ENCODE results near the gene HUWE1.

The HUWE1 gene

DNA sequence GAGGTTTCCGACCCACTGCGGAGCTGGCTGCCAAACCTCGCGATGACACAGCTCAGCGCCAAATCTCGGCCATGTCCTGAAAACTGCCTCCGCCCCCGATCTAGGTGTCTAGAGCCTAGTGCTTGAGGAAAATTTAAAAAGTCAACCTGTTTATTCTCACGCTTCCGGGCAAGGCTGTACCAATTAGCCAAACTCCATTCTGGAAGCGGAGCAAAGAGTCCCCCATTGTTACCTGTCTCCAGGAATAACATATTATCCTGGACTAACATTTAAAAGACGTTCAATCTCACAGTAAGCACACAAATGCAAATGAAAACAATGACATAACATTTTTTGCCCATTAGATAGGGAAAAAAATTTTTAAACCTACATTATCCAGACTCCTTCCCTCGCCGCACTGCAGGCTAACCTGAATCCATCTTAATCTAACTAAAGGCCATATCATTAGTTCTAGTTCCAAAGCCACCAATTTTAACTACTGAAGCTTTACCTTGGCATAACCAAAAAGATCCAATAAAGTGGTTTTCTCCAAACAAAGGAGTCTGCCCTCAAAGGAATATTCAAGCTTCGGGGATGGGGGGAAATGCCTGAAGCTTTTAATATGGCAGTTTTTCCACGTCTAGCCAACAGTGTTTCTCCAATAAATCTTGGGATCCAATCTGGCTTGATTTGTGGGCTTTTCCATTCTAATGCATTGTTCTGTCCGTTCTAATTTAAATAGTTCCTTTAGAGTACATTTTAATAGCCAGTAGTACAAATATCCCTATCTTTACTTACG is 1.9 kb downstream of the HUWE1 start:
- no peak for DNase-seq (ENCODE audit: extremely low read depth, low read depth)

GRCh38 chrX:53683556-53684414 is 2.7 kb downstream of the HUWE1 start:
- DNase-seq (ENCODE audit: extremely low read depth, low read depth): peak; percentile 95
- TF ChIP-seq, protein P1, sequence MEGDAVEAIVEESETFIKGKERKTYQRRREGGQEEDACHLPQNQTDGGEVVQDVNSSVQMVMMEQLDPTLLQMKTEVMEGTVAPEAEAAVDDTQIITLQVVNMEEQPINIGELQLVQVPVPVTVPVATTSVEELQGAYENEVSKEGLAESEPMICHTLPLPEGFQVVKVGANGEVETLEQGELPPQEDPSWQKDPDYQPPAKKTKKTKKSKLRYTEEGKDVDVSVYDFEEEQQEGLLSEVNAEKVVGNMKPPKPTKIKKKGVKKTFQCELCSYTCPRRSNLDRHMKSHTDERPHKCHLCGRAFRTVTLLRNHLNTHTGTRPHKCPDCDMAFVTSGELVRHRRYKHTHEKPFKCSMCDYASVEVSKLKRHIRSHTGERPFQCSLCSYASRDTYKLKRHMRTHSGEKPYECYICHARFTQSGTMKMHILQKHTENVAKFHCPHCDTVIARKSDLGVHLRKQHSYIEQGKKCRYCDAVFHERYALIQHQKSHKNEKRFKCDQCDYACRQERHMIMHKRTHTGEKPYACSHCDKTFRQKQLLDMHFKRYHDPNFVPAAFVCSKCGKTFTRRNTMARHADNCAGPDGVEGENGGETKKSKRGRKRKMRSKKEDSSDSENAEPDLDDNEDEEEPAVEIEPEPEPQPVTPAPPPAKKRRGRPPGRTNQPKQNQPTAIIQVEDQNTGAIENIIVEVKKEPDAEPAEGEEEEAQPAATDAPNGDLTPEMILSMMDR (IDR thresholded peaks at IDR 0.05; ENCODE audit: low read depth, low read length): no peak

More for the DNA sequence above, 1.9 kb downstream of the HUWE1 start:
- TF ChIP-seq, protein P1 (IDR thresholded peaks at IDR 0.05; ENCODE audit: low read depth, low read length): no peak

- no peak for DNase-seq (ENCODE audit: extremely low read depth, low read depth)
- TF ChIP-seq, protein P1 (IDR thresholded peaks at IDR 0.05; ENCODE audit: low read depth, low read length): no peak
Measured at GRCh38 chrX:53682885-53683555, 3.5 kb downstream of the HUWE1 start.

DNA sequence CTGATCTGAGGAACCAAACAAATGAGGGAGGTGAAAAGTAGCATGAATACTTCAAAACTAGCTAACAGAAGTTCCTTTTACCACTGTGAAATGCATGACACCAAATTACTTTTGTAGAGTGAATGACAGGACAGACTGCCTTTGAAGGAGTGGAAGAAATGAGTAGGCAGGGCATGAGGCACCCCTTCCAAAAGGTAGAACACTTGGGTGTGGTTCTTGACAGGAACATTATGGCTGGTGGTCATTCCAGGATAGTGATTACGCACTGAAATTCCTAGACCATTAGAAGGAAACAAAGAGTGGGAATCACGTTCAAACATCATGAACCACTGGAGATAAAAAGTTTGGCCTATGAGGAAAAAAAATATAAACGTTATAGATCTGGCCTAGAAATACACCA is 4.9 kb downstream of the HUWE1 start:
- DNase-seq (ENCODE audit: extremely low read depth, low read depth): no peak
- TF ChIP-seq, protein P1 (IDR thresholded peaks at IDR 0.05; ENCODE audit: low read depth, low read length): no peak

GRCh38 chrX:53678667-53679066 is 7.9 kb downstream of the HUWE1 start:
- TF ChIP-seq, protein P1 (IDR thresholded peaks at IDR 0.05; ENCODE audit: low read depth, low read length): no peak
- no peak for DNase-seq (ENCODE audit: extremely low read depth, low read depth)

DNA sequence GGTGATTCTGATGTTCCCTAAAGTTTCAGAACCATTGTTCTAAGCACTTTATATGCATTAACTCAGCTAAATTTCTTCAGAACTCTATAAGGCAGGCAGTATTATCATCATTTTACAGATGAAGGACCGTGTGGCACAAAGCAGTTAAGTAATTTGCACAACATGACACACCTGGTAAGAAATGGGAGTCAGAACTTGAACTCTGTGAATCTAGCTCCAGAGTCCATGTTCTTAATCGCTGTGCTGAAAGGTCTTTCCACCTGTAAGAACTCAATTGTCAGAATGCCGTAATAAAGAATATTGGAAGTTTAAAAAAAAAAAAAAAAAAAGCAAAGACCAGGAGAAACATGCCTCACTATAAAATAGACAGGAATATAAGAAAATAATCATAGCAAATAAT is 9.2 kb downstream of the HUWE1 start:
- TF ChIP-seq, protein P1 (IDR thresholded peaks at IDR 0.05; ENCODE audit: low read depth, low read length): no peak
- DNase-seq (ENCODE audit: extremely low read depth, low read depth): no peak
